HCT116 (cell line): ENCODE results near the gene ERN1. TPM values are rescaled to one million over a fixed set of nuclear protein-coding genes. Genes with fewer than 3 reads are reported as not detected.

Experiments used
- ATAC-seq: fragments of 200-7000 bp; cut with Tn5 transposase; 2 replicates; pipeline ENCODE4 v1.9.1; 2020; ENCODE audit warnings: mild to moderate bottlenecking, moderate library complexity
- BruUV-seq: library from RNA; stranded (reverse); fragments of 400-500 nt; replicated peaks from 2 replicates; lab custom pipeline; 2021; lab: Mats Ljungman, UMichigan
- CTCF ChIA-PET: fragments of 300-600 bp; sonication (Branson Sonifier 250); formaldehyde crosslinking; loops from one replicate; lab custom pipeline; 2021; ENCODE audit warnings: antibody characterized with exemption; lab: Charles Lee
- POLR2A ChIA-PET: fragments of 300-600, 350-600 bp; sonication (Branson Sonifier 250); formaldehyde crosslinking; loops from one replicate; lab custom pipeline; 2021; ENCODE audit warnings: antibody characterized with exemption; lab: Charles Lee
- RAD21 ChIA-PET, 2 experiments: fragments of 300-600 bp; sonication (Branson Sonifier 250); formaldehyde crosslinking; loops; one replicate each; lab custom pipeline; 2023; ENCODE audit warnings: low total read pairs in 2 of 2; ENCODE audit not compliant: uncharacterized antibody in 2 of 2, unreplicated experiment in 2 of 2, low non-redundant PET in 1 of 2; lab: Charles Lee
- DNase-seq: peaks from one replicate; pipeline ENCODE4 v3.0.0-alpha.2; 2010; ENCODE audit warnings: low read depth, low spot score
- H2AFZ ChIP-seq: fragments of 200-600 bp; shearing (Covaris generic), sonication (generic); 2 replicates; pipeline ENCODE4 v1.6.1; 2017; ENCODE audit warnings: low read depth, mixed run types, mixed read lengths, antibody characterized with exemption, low read length; ENCODE audit not compliant: poor library complexity, severe bottlenecking
- H3K27ac ChIP-seq: 2 replicates; pipeline ENCODE4 v1.5.1; 2012; ENCODE audit warnings: low read depth, low read length
- H3K27me3 ChIP-seq: fragments of 200-600 bp; sonication (generic); 2 replicates; pipeline ENCODE4 v1.6.1; 2016; ENCODE audit warnings: mixed run types, low read length, mixed read lengths; ENCODE audit not compliant: insufficient read depth
- H3K36me3 ChIP-seq, 2 experiments: fragments of 200-500 bp in 1 of 2; fragments of 200-600 bp in 1 of 2; sonication (Bioruptor generic) in 1 of 2; sonication (generic) in 1 of 2; 2 replicates each; pipeline versions ENCODE4 v1.5.1 to v1.6.1; 2014 to 2016; ENCODE audit warnings: low read length in 2 of 2, inconsistent platforms in 1 of 2, mixed read lengths in 1 of 2, mixed run types in 1 of 2; ENCODE audit not compliant: insufficient read depth in 2 of 2, control insufficient read depth in 1 of 2
- H3K4me1 ChIP-seq, 2 experiments: fragments of 200-600 bp in 1 of 2; sonication (generic) in 1 of 2; 2 replicates each; pipeline versions ENCODE4 v1.5.1 to v1.6.1; 2012 to 2017; ENCODE audit warnings: low read length in 2 of 2, inconsistent platforms in 1 of 2, mild to moderate bottlenecking in 1 of 2, mixed read lengths in 1 of 2, mixed run types in 1 of 2, moderate library complexity in 1 of 2; ENCODE audit not compliant: insufficient read depth in 2 of 2, control insufficient read depth in 1 of 2
- H3K4me2 ChIP-seq: fragments of 200-600 bp; sonication (generic); 2 replicates; pipeline ENCODE4 v1.6.1; 2017; ENCODE audit warnings: mixed run types, low read length, mixed read lengths
- H3K4me3 ChIP-seq, 2 experiments: fragments of 200-600 bp in 1 of 2; sonication (generic) in 1 of 2; replicated peaks in 1 of 2; 2 replicates each; pipeline ENCODE4 v1.5.1; 2011 to 2016; ENCODE audit warnings: low read length in 2 of 2, control low read depth in 1 of 2, low read depth in 1 of 2, mild to moderate bottlenecking in 1 of 2, mixed read lengths in 1 of 2, mixed run types in 1 of 2
- H3K79me2 ChIP-seq: fragments of 200-600 bp; sonication (generic); 2 replicates; pipeline ENCODE4 v1.6.1; 2017; ENCODE audit warnings: mild to moderate bottlenecking, mixed run types, low read length, moderate library complexity, mixed read lengths; ENCODE audit not compliant: insufficient read depth
- H3K9ac ChIP-seq: fragments of 200-600 bp; sonication (generic); 2 replicates; pipeline ENCODE4 v1.6.1; 2016; ENCODE audit warnings: low read length, mixed read lengths
- H3K9me2 ChIP-seq: fragments of 200-600 bp; sonication (generic), shearing (Covaris generic); 2 replicates; pipeline ENCODE4 v1.6.1; 2017; ENCODE audit warnings: mixed run types, mild to moderate bottlenecking, moderate library complexity; ENCODE audit not compliant: insufficient read depth
- H3K9me3 ChIP-seq, 2 experiments: fragments of 200-500 bp in 1 of 2; fragments of 200-600 bp in 1 of 2; sonication (Bioruptor generic) in 1 of 2; sonication (generic) in 1 of 2; 2 replicates each; pipeline ENCODE4 v1.6.1; 2014 to 2017; ENCODE audit warnings: low read length in 2 of 2, mixed read lengths in 2 of 2, inconsistent platforms in 1 of 2, low read depth in 1 of 2, mild to moderate bottlenecking in 1 of 2, mixed run types in 1 of 2, moderate library complexity in 1 of 2; ENCODE audit not compliant: control insufficient read depth in 1 of 2, insufficient read depth in 1 of 2
- H4K20me1 ChIP-seq: fragments of 200-600 bp; sonication (generic), shearing (Covaris generic); 2 replicates; pipeline ENCODE4 v1.6.1; 2017; ENCODE audit warnings: mixed run types, mild to moderate bottlenecking, moderate library complexity; ENCODE audit not compliant: insufficient read depth
- CBX3 ChIP-seq: IDR thresholded peaks from 2 replicates; pipeline ENCODE4 v1.6.1; 2012; ENCODE audit warnings: low read depth
- EGR1 ChIP-seq: IDR thresholded peaks from 2 replicates; pipeline ENCODE4 v1.6.1; 2012; ENCODE audit warnings: low read depth
- ELF1 ChIP-seq: IDR thresholded peaks from 2 replicates; pipeline ENCODE4 v1.6.1; 2012; ENCODE audit warnings: low read depth, borderline replicate concordance
- EZH2 ChIP-seq: fragments of 200-600 bp; sonication (generic); IDR thresholded peaks from 2 replicates; pipeline ENCODE4 v1.6.1; 2017; ENCODE audit warnings: antibody characterized with exemption, mixed run types
- JUND ChIP-seq: IDR thresholded peaks from 2 replicates; pipeline ENCODE4 v1.6.1; 2012
- MAX ChIP-seq: IDR thresholded peaks from 2 replicates; pipeline ENCODE4 v1.6.1; 2012
- POLR2A ChIP-seq: IDR thresholded peaks from 2 replicates; pipeline ENCODE4 v1.7.0; 2011; ENCODE audit warnings: borderline replicate concordance; ENCODE audit not compliant: insufficient read depth, insufficient read length; ENCODE audit errors: extremely low read depth
- REST ChIP-seq: IDR thresholded peaks from 2 replicates; pipeline ENCODE4 v1.6.1; 2012; ENCODE audit warnings: low read depth
- TCF7L2 ChIP-seq: IDR thresholded peaks from 2 replicates; pipeline ENCODE4 v1.7.0; 2011; ENCODE audit warnings: borderline replicate concordance, inconsistent platforms; ENCODE audit not compliant: insufficient read depth, insufficient read length; ENCODE audit errors: extremely low read depth
- ZBTB33 ChIP-seq: IDR thresholded peaks from 2 replicates; pipeline ENCODE4 v1.6.1; 2011; ENCODE audit warnings: mild to moderate bottlenecking, low read length, moderate library complexity; ENCODE audit not compliant: insufficient replicate concordance; ENCODE audit errors: extremely low read depth
- ZFX ChIP-seq: fragments of 450-650 bp; IDR thresholded peaks from 2 replicates; pipeline ENCODE4 v1.6.1; 2017
- ZNF274 ChIP-seq: fragments of 200-500 bp; sonication (Bioruptor generic); IDR thresholded peaks from 2 replicates; pipeline ENCODE4 v1.6.1; 2014; ENCODE audit warnings: mild to moderate bottlenecking, low read depth, low read length, inconsistent platforms
- intact Hi-C: fragments of 100-400 bp; cut with micrococcal nuclease; formaldehyde crosslinking; loops from 2 replicates; pipeline ENCODE4 v1.10.0; 2022
- total RNA-seq: library from RNA; stranded (reverse); gene quantifications from one replicate; pipeline ENCODE4 v1.2.1, GENCODE V29; 2021; ENCODE audit not compliant: unreplicated experiment

The ERN1 gene
- total RNA-seq, 1 experiment from 2014 or later = 28.2 TPM

- no TSS peak for BruUV-seq
- no peak for TF ChIP-seq POLR2A
- TF ChIP-seq JUND = no peak
- no peak for TF ChIP-seq ELF1
- no peak for TF ChIP-seq ZNF274
- TF ChIP-seq EZH2 = no peak
- no peak for TF ChIP-seq EGR1
- no peak for TF ChIP-seq ZBTB33
- no peak for TF ChIP-seq CBX3
- TF ChIP-seq MAX = no peak
- no peak for TF ChIP-seq ZFX
- no peak for TF ChIP-seq TCF7L2
- no peak for TF ChIP-seq REST
- H3K4me2 ChIP-seq = no peak overlapping the region
- no peaks in the 10 kb centered on the region for H3K9me2 ChIP-seq
- no peaks in the 10 kb centered on the region for H3K27me3 ChIP-seq
- H4K20me1 ChIP-seq = no peaks in the 10 kb centered on the region
- POLR2A ChIA-PET = no interaction called here
- no peak overlapping the region for H3K4me3 ChIP-seq
- no peaks in the 10 kb centered on the region; a peak in 1 of 4 replicates for H3K9me3 ChIP-seq
- RAD21 ChIA-PET = no interaction called here
- H2AFZ ChIP-seq = no peak overlapping the region
- H3K79me2 ChIP-seq = no peaks in the 10 kb centered on the region
- ATAC-seq = no peak
- no peaks in the 10 kb centered on the region for H3K4me1 ChIP-seq
- peaks cover 0 to 4% of the 10 kb centered on the region in 2 experiments; a peak in 3 of 4 replicates for H3K36me3 ChIP-seq
- H3K9ac ChIP-seq = no peak overlapping the region
- CTCF ChIA-PET = no interaction called here
- intact Hi-C loops = no loop called here
- no peak for DNase-seq
- no peak overlapping the region for H3K27ac ChIP-seq
These were observed 47.5 kb upstream of the ERN1 start for GRCh38 chr17:64177311-64178010.
